CD4-positive, alpha-beta T cell treated with Interleukin-17A for 4 hours (primary cell): ENCODE results near the gene ELN.
"Not testable (repeated sequence)": the region's sequence is repeated elsewhere in the genome, so short reads cannot be mapped to it uniquely, and the experiment has no call there.

Experiments
- DNase-seq: peaks from one replicate; pipeline ENCODE4 v3.0.0-alpha.2; 2020; ENCODE audit warnings: mixed read lengths

Gene ELN

GRCh38 chr7:74002474-74003017, 25.4 kb upstream of the ELN start:
- peak; percentile 16 for DNase-seq

- no peak for DNase-seq
These were observed 24.4 kb upstream of the ELN start for GRCh38 chr7:74003621-74004020.

GRCh38 chr7:74006032-74006431, 21.9 kb upstream of the ELN start:
- no peak for DNase-seq

GRCh38 chr7:74006451-74007241, 21.3 kb upstream of the ELN start:
- no peak for DNase-seq

GRCh38 chr7:74007242-74007567, 20.8 kb upstream of the ELN start:
- DNase-seq = no peak

DNA sequence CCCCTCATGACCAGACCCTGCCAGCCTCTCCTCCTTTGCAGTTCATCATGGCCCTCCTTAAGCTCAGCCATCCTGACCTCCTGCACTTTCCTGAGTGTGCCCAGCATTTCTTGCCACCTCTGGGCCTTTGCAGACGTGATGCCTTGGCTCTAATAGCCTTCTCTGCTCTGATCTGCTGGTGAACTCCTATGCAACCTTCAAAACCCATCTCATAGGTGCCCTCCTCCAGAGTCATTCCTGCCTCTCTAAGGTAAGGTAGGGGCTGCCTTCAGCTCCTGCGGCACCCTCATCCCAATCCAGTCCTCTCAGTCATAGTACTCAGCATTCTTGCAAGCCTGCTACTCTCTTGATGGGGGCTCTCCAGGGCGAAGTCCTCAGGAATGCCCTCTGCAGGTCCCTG, 19.3 kb upstream of the ELN start:
- no peak for DNase-seq

- DNase-seq = no peak
These were observed 18.3 kb upstream of the ELN start for GRCh38 chr7:74009719-74010118.

- DNase-seq = no peak
These were observed 17.6 kb upstream of the ELN start for GRCh38 chr7:74010407-74010806.

- not testable (repeated sequence) for DNase-seq
These were observed 16.6 kb upstream of the ELN start for GRCh38 chr7:74011421-74011820.

- no peak for DNase-seq
These were observed 15.1 kb upstream of the ELN start for GRCh38 chr7:74012842-74013249.

DNA sequence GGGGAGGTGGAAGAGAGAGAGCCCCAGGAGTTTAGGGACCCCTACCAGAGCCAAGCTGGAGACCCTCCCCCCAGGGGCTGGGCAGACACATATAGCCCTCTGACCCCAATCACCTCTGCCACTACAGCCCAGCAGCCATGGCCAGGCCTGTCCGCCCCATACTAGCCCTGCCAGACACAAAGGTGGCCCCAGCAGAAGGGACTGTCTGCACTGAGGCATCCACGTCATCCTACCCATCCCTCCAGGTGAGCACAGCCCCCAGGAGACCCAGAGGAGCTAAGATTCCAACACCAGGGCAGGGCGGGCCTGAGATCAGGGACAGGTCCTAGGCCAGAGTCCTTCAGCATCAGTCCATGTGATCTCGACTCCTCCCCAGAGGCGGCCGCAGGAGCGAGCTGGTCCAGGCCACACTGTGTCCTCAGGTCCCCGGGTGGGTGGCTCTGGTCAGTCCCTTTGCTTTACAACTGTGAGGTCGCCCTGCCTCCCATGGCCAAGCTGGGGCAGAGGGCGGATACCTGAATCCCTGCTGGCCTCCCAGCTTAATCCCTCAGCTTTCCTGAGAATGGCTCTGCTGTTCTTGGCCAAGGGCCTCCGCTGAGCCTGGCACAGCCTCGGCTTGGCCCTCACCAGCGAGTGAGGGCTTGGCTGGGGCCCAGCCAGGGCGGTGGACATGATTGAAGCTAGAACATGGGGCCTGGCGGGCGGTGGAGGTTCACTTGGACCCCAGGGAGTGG, 14.3 kb upstream of the ELN start:
- DNase-seq = no peak

- DNase-seq = no peak
These were observed 13.0 kb upstream of the ELN start for GRCh38 chr7:74014931-74015330.

GRCh38 chr7:74015670-74016069, 12.3 kb upstream of the ELN start:
- DNase-seq = no peak

GRCh38 chr7:74017125-74017524, 10.8 kb upstream of the ELN start:
- DNase-seq = no peak

- DNase-seq = no peak
These were observed 9.6 kb upstream of the ELN start for GRCh38 chr7:74018246-74018895.

- DNase-seq = no peak
These were observed 8.8 kb upstream of the ELN start for GRCh38 chr7:74019149-74019548.

- DNase-seq = no peak
These were observed 7.6 kb upstream of the ELN start for GRCh38 chr7:74020390-74020789.

GRCh38 chr7:74021546-74022320, 6.2 kb upstream of the ELN start:
- no peak for DNase-seq

DNA sequence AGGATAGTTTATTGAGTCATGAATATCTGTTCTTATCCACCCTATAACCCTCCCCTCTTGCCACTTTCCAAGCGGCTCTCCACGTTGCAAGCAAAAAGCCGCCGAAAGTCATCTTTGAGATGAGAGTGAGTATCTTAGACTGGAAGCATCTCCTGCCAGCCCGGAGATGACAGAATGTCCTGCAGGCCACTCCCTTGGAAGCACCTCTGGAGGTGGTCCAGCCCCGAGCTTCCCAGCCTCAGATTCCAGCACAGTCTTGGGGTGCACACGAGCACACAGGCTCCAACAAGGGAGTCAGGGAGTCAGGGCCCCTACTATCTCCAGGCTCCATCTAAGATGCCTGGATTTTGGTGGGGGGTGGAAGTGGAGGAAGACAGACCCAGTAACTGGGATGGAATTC, 5.5 kb upstream of the ELN start:
- DNase-seq = no peak

DNA sequence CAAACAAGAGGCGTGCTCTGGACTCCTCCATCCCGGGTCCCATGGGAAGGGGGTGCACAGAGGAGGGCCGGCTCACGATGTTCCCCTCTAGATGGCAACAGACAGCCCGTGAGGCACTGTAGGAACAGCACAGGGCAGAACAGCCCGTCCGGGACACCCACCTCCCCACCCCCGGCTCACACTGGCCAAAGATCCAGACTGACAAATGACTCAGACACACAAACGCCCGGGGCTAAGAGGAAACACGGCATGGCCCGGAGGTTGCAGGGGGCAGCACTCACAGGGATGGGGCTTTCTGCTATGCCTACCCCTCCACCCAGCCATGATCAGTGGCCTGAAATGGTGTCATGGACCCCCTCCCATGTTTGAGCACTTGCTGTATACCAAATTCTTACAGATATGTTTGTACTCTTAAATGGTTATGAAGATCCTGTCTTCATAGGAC, 4.9 kb upstream of the ELN start:
- DNase-seq = no peak

DNA sequence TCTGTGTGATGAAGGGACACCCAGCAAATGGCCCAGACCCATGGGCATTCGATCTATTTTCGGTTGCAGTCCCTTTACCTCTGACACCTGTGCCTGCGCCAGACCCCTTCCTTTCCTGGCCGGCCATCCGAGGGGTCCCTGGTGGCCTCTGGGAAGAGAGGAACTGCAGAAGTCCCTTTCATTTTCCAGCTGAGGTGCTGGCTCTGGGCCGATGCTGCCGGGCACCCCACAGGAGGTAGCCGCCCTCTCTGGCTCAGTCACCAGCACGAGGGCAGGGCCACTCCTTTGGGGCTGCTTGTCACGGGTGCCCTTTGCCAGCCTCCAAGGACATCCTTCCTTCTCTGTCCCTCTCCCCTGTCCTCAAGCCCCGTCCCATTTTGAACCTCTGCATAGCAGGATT, 4.2 kb upstream of the ELN start:
- DNase-seq = no peak

DNA sequence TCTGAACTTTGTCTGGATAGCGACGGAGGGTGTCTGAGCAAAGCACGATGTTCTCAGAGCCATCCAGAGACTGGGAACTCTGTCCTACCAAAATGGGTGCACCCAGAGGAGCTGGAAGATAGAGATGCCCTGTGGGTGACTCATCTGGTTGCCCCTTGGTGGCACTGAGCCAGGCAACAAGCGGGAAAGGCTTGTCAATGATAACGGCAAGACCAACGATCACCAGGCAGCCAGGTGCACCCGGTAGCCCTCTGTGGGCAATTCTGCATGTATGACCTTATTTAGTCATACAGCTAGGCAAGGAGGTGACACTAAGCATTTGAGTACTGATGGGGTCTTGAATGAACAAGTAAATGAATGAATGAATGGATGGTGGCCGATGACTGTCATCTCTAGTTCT, 2.8 kb upstream of the ELN start:
- no peak for DNase-seq

- DNase-seq = no peak
These were observed 2.2 kb upstream of the ELN start for GRCh38 chr7:74025730-74026129.
